ENCODE results near the gene EIF1B.

The EIF1B gene

DNA sequence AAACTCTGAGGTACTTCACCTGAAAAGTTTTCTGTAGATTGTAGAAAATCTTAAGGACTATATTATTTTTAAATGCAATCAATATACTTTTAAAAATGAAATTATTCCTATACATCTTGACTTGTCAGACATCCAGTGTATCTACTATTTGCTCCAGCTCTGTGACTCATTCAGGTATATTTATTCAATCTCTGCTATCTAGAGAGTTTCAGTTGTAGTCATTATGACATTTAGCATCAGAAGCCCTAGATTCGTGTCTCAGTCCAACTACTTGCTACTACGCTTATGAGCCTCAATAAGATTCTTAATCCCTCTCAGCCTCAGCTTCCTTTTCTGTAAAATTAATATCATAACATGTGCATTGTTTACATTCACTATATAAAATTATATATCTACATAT is 22.3 kb upstream of the EIF1B start:
- FAIRE-seq (no peak), DNase-seq (ENCODE audit: insufficient read length, low spot score) (no peak)
- TF ChIP-seq SPI1 (IDR thresholded peaks at IDR 0.05; ENCODE audit: low read depth, low read length) = no peak
- no peak for TF ChIP-seq POLR2A (IDR thresholded peaks at IDR 0.05; ENCODE audit: low read depth, low read length)
- no peak for TF ChIP-seq PAX5 (IDR thresholded peaks at IDR 0.05; ENCODE audit: insufficient read depth, low read length, severe bottlenecking)

DNA sequence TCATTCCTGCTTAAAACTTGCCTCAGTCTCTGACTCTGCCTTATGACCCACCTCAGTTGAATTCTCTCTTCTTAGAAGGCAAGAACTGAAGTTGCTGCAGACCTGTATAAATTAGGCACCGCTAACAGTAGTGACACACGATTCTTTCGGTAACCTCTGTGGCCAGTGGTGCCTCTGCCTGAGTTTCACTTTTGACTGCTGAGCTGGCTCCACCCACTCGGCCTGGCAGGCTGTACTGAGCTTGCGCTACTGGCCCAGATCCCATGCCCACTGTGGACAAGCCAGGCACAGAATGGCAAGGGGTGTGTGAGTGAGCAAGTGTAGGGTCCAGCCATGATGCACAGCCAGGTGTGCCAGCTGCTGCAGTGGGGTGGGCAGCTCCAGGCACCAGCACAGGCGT is 19.1 kb upstream of the EIF1B start:
- DNase-seq (ENCODE audit: insufficient read length, low spot score) (no peak), FAIRE-seq (no peak)
- no peak for TF ChIP-seq POLR2AphosphoS5 (IDR thresholded peaks at IDR 0.05; ENCODE audit: low read depth, low read length)
- no peak for TF ChIP-seq PAX5 (IDR thresholded peaks at IDR 0.05; ENCODE audit: insufficient read depth, low read length, severe bottlenecking)
- no peak for TF ChIP-seq SPI1 (IDR thresholded peaks at IDR 0.05; ENCODE audit: low read depth, low read length)
- TF ChIP-seq POU2F2 (IDR thresholded peaks at IDR 0.05; ENCODE audit: low read depth, low read length) = no peak
- no peak for TF ChIP-seq POLR2A (IDR thresholded peaks at IDR 0.05; ENCODE audit: low read depth, low read length)
- no peak for TF ChIP-seq TAF1 (IDR thresholded peaks at IDR 0.05; ENCODE audit: low read depth, low read length)

DNA sequence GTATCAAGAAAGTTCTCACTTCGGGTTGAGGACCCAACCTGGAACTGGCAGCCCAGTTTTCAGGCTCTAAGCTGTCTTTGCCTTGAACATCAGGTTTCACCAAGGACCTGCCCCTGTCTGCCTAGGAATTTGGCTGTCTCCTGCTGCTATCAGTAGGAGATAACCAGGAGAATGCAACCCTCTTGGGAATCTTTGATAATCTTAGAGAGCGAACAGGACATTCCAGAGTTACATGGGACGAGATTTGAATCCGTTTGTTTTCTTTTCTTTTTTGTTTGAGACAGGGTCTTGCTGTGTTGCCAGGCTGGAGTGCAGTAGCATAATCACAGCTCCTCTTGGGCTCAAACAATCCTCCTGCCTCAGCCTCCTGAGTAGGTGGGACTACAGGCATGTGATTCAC is 18.0 kb upstream of the EIF1B start:
- FAIRE-seq = no peak
- TF ChIP-seq PAX5 (IDR thresholded peaks at IDR 0.05; ENCODE audit: insufficient read depth, low read length, severe bottlenecking) (no peak), POLR2AphosphoS5 (IDR thresholded peaks at IDR 0.05; ENCODE audit: low read depth, low read length) (no peak), POU2F2 (IDR thresholded peaks at IDR 0.05; ENCODE audit: low read depth, low read length) (no peak), TAF1 (IDR thresholded peaks at IDR 0.05; ENCODE audit: low read depth, low read length) (no peak), SPI1 (IDR thresholded peaks at IDR 0.05; ENCODE audit: low read depth, low read length) (no peak), POLR2A (IDR thresholded peaks at IDR 0.05; ENCODE audit: low read depth, low read length) (no peak)
- DNase-seq (ENCODE audit: insufficient read length, low spot score) = no peak

DNA sequence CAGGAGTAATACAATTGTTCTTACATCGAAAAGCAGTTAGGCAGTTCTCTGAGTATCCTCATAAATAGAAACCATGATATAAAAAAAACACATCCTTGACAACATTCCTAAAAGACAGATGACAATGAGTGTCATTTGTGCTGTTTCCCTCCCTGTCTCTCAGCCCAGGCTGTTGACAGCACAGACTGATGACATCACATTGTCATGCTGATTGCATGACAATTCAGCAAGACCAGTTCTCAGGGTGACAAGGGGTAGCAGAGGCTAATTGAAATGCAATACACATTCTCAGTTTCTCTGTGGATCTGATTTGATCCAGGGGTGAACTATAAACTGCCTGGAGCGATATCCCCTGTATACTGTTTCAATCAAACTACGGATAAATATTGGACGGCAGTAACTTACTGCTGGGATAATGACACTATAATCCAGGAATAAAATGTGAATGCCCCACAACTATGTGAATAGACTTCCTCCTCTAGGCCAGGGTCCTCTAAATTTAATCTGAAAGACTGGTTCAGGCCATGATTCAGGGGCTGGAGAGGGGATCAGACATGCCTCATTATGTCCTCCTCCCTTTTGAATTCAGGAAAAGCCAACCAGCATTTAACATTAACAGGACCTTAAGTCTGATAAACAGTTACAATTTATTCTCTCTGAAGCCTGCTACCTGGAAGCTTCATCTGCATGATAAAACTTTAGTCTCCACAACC is 16.7 kb upstream of the EIF1B start:
- FAIRE-seq (no peak), DNase-seq (ENCODE audit: insufficient read length, low spot score) (no peak)

GRCh38 chr3:40294434-40294833 is 15.1 kb upstream of the EIF1B start:
- FAIRE-seq (no peak), DNase-seq (ENCODE audit: insufficient read length, low spot score) (no peak)
- TF ChIP-seq TAF1 (IDR thresholded peaks at IDR 0.05; ENCODE audit: low read depth, low read length) (no peak), POLR2AphosphoS5 (IDR thresholded peaks at IDR 0.05; ENCODE audit: low read depth, low read length) (no peak), SPI1 (IDR thresholded peaks at IDR 0.05; ENCODE audit: low read depth, low read length) (no peak), POU2F2 (IDR thresholded peaks at IDR 0.05; ENCODE audit: low read depth, low read length) (no peak), POLR2A (IDR thresholded peaks at IDR 0.05; ENCODE audit: low read depth, low read length) (no peak), PAX5 (IDR thresholded peaks at IDR 0.05; ENCODE audit: insufficient read depth, low read length, severe bottlenecking) (no peak)

More for the DNA sequence above, 16.7 kb upstream of the EIF1B start:
- no peak for TF ChIP-seq POU2F2 (IDR thresholded peaks at IDR 0.05; ENCODE audit: low read depth, low read length)

GRCh38 chr3:40298075-40298474 is 11.4 kb upstream of the EIF1B start:
- DNase-seq (ENCODE audit: insufficient read length, low spot score) (no peak), FAIRE-seq (no peak)
- TF ChIP-seq PAX5 (IDR thresholded peaks at IDR 0.05; ENCODE audit: insufficient read depth, low read length, severe bottlenecking) (no peak), POLR2AphosphoS5 (IDR thresholded peaks at IDR 0.05; ENCODE audit: low read depth, low read length) (no peak), SPI1 (IDR thresholded peaks at IDR 0.05; ENCODE audit: low read depth, low read length) (no peak), TAF1 (IDR thresholded peaks at IDR 0.05; ENCODE audit: low read depth, low read length) (no peak), POLR2A (IDR thresholded peaks at IDR 0.05; ENCODE audit: low read depth, low read length) (no peak), POU2F2 (IDR thresholded peaks at IDR 0.05; ENCODE audit: low read depth, low read length) (no peak)

DNA sequence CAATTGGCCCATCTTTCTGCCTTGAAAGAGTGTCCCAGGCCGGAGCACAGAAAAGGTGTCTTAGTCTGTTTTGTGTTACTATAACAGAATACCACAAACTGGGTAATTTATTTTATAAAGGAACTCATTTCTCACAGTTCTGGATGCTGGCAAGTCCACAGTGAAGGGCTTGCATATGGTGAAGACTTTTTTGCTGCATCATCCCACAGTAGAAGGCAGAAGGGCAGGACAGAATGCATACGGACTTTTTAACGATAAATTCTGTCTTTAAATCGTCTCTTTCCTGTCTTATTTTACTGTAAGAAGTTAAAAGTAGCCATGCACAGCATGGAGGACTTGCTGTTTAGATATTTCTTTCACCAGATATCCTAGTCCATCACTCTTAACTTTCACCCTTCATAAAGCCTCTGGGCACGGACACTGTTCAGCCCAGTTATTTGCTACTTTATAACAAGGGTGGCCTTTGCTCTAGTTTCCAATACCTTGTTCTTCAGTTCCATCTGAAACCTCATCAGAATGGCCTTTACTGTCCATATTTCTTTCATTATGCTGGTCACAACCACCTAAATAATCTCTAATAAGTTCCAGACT is 10.3 kb upstream of the EIF1B start:
- FAIRE-seq = no peak
- no peak for DNase-seq (ENCODE audit: insufficient read length, low spot score)
- TF ChIP-seq TAF1 (IDR thresholded peaks at IDR 0.05; ENCODE audit: low read depth, low read length) = no peak
- no peak for TF ChIP-seq POLR2A (IDR thresholded peaks at IDR 0.05; ENCODE audit: low read depth, low read length)
- TF ChIP-seq POU2F2 (IDR thresholded peaks at IDR 0.05; ENCODE audit: low read depth, low read length) = no peak
- no peak for TF ChIP-seq POLR2AphosphoS5 (IDR thresholded peaks at IDR 0.05; ENCODE audit: low read depth, low read length)
- TF ChIP-seq SPI1 (IDR thresholded peaks at IDR 0.05; ENCODE audit: low read depth, low read length) = no peak

DNA sequence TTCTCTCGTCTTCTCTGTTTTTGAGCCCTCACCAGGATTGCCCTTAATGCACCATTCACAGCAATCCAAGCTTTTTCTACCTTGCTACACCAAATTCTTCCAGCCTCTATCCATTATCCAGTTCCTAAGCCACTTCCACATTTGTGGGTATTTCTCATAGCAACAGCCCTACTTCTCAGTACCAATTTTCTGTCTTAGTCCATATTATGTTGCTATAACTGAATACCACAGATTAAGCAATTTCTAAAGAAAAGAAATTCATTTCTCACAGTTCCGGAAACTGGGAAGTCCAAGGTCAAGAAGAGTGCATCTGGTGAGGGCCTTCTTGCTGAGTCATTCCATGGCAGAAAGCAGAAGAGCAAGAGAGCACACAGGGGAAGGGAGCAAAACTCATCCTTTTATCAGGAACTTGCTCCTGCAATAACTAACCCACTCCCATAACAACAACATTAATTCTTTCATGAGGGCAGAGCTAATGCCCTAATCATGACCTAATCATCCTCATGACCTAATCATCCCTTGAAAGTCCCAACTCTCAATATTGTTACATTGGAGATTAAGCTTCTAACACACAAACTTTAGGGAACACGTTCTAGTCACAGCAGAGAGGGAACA is 9.7 kb upstream of the EIF1B start:
- DNase-seq (ENCODE audit: insufficient read length, low spot score) (no peak), FAIRE-seq (peak; percentile 68)
- peak; percentile 64; the same call in 1 of the 2 replicates for TF ChIP-seq SPI1 (IDR thresholded peaks at IDR 0.05; ENCODE audit: low read depth, low read length)
- TF ChIP-seq POLR2AphosphoS5 (IDR thresholded peaks at IDR 0.05; ENCODE audit: low read depth, low read length) = no peak

GRCh38 chr3:40302784-40303183 is 6.7 kb upstream of the EIF1B start:
- FAIRE-seq = no peak
- DNase-seq (ENCODE audit: insufficient read length, low spot score) = no peak
- TF ChIP-seq PAX5 (IDR thresholded peaks at IDR 0.05; ENCODE audit: insufficient read depth, low read length, severe bottlenecking) (no peak), SPI1 (IDR thresholded peaks at IDR 0.05; ENCODE audit: low read depth, low read length) (no peak), POLR2A (IDR thresholded peaks at IDR 0.05; ENCODE audit: low read depth, low read length) (no peak), POU2F2 (IDR thresholded peaks at IDR 0.05; ENCODE audit: low read depth, low read length) (no peak), TAF1 (IDR thresholded peaks at IDR 0.05; ENCODE audit: low read depth, low read length) (no peak), POLR2AphosphoS5 (IDR thresholded peaks at IDR 0.05; ENCODE audit: low read depth, low read length) (no peak)

DNA sequence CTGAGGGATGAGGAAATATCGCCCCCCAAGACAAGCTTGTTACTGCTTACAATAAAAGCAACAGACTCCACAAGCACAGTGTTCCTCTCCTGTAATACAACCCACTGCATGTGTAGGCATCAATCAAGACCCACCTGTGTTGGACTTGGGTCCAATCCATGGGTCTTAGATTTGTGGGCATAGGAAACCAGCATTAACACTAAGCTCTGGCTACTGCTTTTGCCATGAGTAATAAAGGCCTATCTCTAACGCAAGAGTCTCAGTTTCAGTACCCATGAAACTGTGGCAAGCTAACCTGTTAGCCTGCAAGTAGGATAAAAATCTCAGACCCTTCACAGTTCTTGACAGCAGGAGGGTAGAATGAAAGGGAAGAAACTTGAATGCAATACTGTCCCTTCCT is 5.2 kb upstream of the EIF1B start:
- TF ChIP-seq POU2F2 (IDR thresholded peaks at IDR 0.05; ENCODE audit: low read depth, low read length) = no peak
- FAIRE-seq (peak; percentile 50), DNase-seq (ENCODE audit: insufficient read length, low spot score) (no peak)

Data from GM12891 (cell line).